Activated gamma-delta T cell treated with anti-CD3 and anti-CD28 coated beads, Interleukin-2, amount 50 U/mL, for 16 hours (primary cell): Measurements from ENCODE around the gene WDFY2.

Source experiments
- DNase-seq: peaks from one replicate; pipeline ENCODE4 v3.0.0-alpha.2; 2020; ENCODE audit warnings: low read depth

WDFY2 gene

GRCh38 chr13:51771418-51772104 lies 187.3 kb downstream of the WDFY2 start:
- DNase-seq, result no peak

DNA sequence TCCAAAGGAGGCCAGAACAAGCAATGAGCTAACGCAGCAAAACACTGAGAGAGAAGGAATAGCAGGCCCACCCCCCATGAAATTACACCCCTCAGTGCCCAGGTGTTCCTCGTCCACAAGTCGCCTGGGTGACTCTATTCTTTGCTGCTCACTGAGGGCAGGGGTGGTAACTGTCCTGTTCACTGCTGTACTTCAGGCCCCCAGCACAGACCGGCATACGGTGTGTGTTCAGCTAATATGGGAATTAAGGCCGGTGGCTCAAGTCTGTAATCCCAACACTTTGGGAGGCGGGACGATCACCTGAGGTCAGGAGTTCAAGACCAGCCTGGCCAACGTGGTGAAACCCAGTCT lies 187.8 kb downstream of the WDFY2 start:
- DNase-seq, result no peak

- DNase-seq, result no peak
Measured at GRCh38 chr13:51772781-51773180, 188.5 kb downstream of the WDFY2 start.

DNA sequence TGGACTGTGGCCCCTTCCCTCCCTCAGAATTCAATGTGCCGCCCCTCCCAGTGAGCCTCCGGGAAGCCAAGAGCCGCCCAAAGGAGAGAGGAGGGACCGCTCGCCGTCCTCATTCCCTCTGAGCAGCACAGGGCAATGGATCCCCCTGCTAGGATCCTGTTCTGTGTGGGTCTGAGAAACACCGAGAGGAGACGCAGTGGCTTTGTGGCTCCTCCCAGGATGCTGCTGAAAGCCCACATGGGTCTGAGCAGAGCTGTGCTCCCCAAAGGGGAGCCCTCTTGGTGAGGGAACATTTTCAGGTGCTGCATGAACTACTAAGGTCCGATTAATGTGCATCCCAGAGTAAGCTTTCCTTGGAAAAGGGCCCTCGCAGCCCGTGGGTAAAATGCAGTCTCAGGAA lies 189.3 kb downstream of the WDFY2 start:
- DNase-seq, result no peak

- DNase-seq, result no peak
Measured at GRCh38 chr13:51776179-51776578, 191.9 kb downstream of the WDFY2 start.

- DNase-seq, result no peak
Measured at GRCh38 chr13:51777921-51778320, 193.7 kb downstream of the WDFY2 start.

DNA sequence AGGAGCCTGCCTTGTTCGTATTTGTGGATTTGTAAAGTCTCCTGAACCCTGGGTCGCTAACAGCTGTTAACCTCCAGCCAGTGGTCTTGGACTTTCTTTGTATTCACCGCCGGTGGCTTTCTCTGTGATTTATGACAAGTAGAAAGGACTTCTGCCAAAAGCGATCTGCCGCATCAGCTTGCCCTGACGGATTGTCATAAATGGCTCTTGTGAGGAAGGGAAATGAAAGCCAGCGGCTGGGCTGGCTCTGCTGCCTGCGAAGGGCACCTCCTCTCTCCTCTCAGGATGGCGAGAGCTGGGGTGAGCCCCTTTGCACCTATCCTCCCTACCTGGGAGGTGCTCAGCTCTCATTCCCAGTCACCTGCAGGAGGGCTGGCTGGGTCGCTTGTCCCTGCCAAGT lies 194.1 kb downstream of the WDFY2 start:
- no peak for DNase-seq

- DNase-seq, result no peak
Measured at GRCh38 chr13:51780099-51780498, 195.8 kb downstream of the WDFY2 start.

GRCh38 chr13:51781246-51782022 lies 197.2 kb downstream of the WDFY2 start:
- DNase-seq, result no peak

- DNase-seq, result no peak
Measured at GRCh38 chr13:51782026-51782710, 197.9 kb downstream of the WDFY2 start.

DNA sequence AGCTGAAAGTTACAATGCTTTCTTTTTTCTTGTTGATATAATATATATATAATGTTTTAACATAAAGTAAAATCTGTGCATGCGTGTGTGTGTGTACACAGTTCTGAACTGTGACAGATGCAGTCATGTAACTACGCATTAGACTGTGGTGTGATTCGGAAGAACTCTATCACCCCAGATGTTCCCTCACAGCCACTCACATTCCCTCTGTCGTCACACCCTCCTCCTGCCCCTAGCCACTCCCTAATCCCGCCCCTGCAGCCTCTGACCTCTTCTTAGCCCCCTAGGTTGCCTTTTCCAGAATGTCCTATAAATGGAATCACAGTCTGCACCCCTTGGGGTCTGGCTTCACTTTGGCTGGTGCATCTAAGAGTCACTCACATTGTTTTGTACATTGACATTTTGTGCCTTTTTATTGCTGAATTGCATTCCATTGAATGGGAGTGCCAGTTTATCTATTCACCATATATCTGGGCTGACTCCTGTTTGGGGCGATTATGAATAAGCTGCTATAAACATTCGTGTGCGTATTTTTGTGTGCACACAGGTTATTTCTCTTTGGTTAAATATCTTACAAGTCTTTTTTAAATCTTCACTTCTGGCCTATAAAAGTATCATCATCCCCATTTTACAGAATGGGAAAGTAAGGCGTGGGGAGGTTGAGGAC lies 199.3 kb downstream of the WDFY2 start:
- no peak for DNase-seq

GRCh38 chr13:51784097-51784496 lies 199.8 kb downstream of the WDFY2 start:
- DNase-seq, result no peak

DNA sequence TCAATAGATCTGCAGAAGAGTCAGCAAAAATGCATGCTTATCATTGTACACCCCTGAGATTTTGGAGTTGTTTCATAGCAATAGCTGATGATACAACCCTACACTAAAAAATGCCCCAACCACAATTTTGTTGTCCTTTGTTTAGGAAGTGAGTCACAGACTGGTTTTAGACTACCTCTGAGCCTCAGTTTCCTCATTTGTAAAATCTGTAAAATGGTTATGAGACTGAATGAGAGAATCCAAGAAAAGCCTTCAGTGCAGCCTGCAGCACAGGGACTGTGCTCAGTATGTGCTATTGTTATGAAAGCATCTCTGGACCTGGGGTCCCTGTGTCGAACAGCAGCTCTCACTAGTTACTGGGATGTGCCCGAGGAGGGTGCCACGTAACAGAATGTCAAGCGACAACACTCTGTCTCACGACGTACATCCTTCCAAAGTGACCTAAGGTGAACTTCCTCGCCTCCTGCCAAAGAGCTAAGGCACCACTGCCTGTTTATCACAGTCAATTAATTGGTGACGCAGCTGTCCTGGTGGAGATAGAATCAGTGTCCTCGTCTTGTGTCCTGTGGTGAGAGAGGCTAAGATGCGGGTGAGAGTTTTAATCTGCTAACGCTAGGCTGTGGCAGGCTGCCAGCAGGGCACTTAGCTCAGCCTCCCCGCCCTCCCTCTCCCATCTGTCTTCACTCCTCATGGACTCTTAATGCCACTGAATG lies 201.6 kb downstream of the WDFY2 start:
- DNase-seq, result no peak

DNA sequence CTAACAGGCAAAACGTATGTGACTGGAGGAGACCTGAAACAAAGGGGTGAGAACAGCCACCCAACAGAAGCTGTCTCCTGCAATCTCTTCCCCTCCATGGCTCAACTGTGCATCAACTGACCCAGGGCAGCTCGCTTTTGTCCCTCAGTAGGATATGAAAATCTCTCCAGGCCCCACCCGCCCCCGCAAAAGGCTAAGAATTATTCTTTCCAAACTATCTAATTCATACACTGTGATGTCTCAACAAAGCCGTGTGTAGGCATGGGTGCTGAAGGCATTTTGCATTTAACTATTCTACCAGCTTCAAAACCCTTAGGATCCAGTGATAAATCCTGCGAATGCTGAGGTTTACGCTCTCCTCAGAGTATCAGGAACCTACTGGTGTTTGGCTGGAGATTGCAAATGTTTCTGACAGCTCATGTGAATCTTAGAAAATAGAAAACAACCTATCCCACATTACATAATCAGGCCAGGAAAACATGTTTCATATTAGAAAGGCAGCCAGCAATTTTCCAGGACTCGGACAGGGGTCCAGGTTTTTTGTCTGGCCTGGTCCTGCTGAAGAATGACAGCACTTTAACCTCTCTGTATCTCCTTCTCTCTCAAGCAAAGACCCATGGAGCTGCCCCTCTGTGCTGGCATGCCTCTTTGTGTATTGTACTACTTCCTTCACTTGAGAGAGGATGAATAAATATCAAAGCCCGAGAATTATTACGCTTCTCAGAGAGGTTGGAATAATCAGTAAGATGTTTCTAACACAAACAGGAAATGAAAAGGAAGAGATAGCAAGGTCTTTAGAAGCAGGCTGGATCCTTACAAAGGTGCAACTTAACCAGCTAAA lies 202.4 kb downstream of the WDFY2 start:
- DNase-seq, result no peak

DNA sequence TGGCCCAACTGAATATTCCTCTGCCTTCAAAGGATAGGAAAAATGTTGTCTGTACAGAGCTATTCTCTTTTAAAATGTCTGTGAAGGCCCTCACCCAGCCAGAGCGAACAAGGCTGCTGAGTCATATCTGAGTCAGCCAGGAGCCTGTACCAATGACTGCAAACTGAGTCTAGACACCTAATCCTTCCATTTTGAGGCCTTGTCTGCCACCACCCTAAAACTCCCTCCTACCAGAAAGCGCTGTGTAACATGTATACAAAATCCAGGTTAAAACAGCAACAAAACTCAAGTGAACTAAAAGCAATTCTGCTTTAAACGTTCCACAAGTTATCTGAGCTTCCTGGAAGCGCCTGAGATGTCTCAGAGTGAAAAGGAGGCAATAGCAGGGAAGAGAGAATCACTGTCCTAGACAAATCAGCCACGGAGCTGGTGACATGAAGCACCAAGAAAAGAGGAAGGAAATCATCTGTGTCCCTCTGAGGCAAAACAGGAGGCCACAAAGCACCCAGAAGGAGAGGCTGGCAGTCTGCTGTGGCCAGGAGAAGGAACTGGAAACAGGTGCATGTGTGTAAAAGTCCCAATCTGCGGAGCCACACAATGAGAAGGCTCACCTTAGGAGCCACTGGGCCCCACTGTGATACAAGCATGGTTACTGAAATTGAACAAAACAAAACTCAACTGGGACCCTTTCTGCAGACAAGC lies 209.5 kb downstream of the WDFY2 start:
- no peak for DNase-seq

GRCh38 chr13:51794964-51795363 lies 210.7 kb downstream of the WDFY2 start:
- no peak for DNase-seq

GRCh38 chr13:51795419-51795818 lies 211.2 kb downstream of the WDFY2 start:
- DNase-seq, result no peak

DNA sequence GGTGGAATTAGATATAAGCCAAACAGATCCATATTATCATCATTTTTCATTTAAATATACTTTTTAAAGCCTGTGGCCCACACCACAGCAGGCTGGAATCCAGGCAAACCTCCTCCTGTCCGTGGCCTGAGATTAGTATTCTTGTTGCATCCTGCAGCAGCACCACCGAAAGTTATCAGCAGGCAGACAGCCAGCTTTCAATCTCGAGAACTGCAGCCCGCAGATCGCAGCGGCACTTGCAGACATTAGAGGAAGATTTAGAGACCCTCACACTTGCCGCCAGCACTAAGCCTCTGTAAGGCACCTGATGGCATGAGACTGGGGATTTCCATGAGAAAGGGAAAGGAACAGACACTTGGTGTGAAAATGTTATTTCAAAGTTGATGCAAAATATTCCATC lies 212.3 kb downstream of the WDFY2 start:
- DNase-seq, result no peak

GRCh38 chr13:51797664-51798488 lies 213.6 kb downstream of the WDFY2 start:
- DNase-seq, result peak; percentile 41

DNA sequence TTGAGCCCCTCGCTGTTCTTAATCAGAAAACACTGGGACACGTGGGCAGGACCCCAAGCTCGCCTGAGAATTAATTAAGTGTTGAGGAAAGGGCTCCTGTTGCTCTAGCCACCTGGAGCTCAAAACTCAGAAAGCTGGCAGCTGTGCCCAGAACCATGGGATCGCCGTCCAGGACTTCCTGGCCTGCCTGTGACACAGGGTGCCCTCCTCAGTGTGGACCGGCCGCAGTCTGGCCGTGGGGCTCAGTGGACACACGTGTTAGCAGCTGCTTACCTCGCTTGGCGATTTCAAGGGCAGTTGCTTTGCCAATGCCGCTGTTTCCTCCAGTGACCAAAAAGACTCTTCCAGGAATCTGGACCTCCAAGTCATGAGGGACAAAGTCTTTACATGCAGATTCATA lies 215.0 kb downstream of the WDFY2 start:
- no peak for DNase-seq
